NOMO-1 (cell line): Measurements from ENCODE around the gene TMX1.

Source experiments
- DNase-seq, 2 experiments: peaks; one replicate each; lab custom pipeline; 2025; ENCODE audit not compliant: unreplicated experiment in 2 of 2; lab: John Stamatoyannopoulos, UW

The TMX1 gene

GRCh38 chr14:51291016-51291415 is 51.0 kb downstream of the TMX1 start:
- no peak for DNase-seq

DNA sequence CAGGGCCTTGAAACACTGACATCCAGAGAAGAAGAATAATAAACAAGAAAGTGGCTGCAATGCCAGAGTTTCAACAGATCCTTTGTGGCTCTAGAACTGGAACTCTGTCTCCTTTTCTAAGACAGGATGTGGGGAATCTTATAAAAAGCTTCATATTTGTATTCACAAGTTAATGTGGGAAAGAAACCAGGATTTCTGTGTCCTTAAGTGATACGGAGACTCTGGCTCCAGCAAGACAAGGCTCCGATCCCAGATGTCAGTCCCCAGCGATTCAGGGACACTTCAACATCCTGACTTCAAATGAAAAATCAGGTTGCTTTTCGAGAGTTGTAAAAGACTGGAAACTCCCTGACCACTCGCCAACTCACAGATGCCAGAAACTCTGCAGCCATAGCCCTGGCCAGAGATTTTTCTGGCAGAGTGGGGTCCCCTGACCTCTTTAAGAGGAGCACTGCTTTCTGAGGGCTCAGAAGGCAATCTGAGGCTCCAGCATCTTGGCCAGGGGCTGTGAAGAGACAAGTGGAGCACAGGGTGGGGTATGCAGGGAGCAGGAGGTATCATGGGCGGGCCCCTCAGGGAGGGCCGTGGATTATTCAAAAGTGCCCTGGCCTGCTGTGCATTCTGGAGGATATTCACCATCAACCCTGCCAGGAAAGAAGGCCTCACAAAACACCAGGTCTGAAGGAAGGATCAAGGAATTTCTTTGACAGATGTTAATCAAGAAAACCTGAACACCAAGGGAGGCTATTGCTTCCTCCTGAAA is 53.3 kb downstream of the TMX1 start:
- DNase-seq = no peak

GRCh38 chr14:51293912-51294389 is 53.9 kb downstream of the TMX1 start:
- DNase-seq = no peak

DNA sequence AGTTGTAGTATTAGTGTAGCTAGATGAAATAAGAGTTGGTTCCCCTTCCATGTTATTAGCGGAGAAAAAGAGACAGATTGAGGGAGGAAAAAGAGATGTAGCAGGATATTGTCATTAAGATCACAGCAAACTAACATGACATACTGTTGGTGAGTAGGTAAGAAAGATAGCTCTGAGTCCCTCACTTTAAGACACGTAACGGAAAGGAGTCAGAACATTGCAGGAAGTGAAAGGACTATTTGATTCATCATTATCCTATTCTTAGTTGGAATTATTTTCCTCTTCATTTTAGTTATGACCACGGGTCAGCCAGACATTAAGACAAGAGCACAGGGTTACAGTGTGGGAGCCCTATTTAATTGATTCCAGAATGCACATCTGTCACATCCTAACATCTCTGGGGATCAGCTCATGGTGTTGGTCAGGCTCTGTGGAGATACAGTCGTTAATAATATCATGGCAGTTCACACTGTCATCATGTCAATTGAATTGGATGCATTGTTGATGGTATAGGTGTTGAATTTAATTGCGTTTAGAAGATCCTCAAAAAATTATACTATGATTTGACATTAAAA is 55.0 kb downstream of the TMX1 start:
- DNase-seq = no peak

GRCh38 chr14:51295646-51296263 is 55.7 kb downstream of the TMX1 start:
- DNase-seq = no peak

DNA sequence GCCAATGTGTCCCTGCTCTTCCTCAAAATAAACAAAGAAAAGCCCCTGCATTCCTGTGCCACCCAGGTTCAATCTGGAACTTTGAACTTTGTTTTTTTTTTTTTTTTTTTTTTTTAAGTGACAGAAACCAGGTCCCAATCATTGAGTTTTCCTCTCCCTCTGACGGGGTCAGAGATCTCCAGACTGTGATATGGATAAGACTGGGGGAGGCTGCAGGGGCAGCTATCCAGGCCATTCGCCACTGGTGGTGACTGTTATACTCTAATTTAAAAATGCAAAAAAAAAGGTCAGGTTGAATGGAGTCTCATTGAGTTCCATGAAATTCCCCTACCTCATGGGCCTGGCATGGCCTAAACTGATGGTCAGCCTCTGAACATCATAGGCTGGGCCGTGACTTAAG is 57.0 kb downstream of the TMX1 start:
- no peak for DNase-seq

GRCh38 chr14:51298895-51299294 is 58.8 kb downstream of the TMX1 start:
- no peak for DNase-seq

- DNase-seq = no peak
Observed at GRCh38 chr14:51302295-51303030, 62.4 kb downstream of the TMX1 start.

GRCh38 chr14:51304438-51304837 is 64.4 kb downstream of the TMX1 start:
- DNase-seq = no peak

DNA sequence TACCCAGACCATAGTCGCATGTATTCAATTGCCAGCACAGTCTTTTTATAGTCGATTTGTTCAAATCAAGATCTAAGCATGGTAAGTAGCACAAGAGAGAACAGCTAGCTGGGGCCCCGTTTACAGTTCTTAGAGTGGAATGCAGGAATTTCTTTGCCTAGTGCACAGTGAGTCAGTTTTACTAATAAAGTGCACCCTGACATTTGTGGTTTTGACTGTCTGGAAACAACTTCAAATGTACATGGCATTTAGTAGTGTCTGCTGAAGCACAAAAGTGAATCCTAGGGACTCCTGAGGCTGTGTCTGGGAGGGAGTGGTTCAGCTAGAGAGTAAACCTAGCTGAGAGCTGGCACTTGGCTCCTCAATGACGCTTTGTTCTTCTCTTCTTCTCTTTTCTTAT is 64.9 kb downstream of the TMX1 start:
- DNase-seq = no peak

- DNase-seq = no peak
Observed at GRCh38 chr14:51305751-51306150, 65.7 kb downstream of the TMX1 start.
